Measurements from ENCODE around the gene NCBP3.
"Not testable (repeated sequence)": the region's sequence is repeated elsewhere in the genome, so short reads cannot be mapped to it uniquely, and the experiment has no call there.

The NCBP3 gene

GRCh38 chr17:3796110-3796821 is 49.8 kb downstream of the NCBP3 start:
- peak overlapping the region; percentile 74 to 75 for H3K4me3 Mint-ChIP-seq
- peak overlapping the region; percentile 40 to 45 for H3K27ac Mint-ChIP-seq
- DNase-seq (peak; percentile 87 to 95), ATAC-seq (peak; percentile 93)
- peaks cover 23% of the 10 kb centered on the region for H3K27me3 Mint-ChIP-seq
- H3K4me1 Mint-ChIP-seq, result peaks cover 81% of the 10 kb centered on the region
- H3K9me3 Mint-ChIP-seq, result no peaks in the 10 kb centered on the region

GRCh38 chr17:3795390-3796102 is 50.5 kb downstream of the NCBP3 start:
- ATAC-seq, result peak; percentile 3
- DNase-seq, result no peak
- Mint-ChIP-seq H3K27me3 (peaks cover 23% of the 10 kb centered on the region), H3K4me1 (peaks cover 81% of the 10 kb centered on the region), H3K4me3 (peak overlapping the region; percentile 69 to 85), H3K27ac (peak overlapping the region in 1 of 2 donors; percentile 89), H3K9me3 (no peaks in the 10 kb centered on the region)

DNA sequence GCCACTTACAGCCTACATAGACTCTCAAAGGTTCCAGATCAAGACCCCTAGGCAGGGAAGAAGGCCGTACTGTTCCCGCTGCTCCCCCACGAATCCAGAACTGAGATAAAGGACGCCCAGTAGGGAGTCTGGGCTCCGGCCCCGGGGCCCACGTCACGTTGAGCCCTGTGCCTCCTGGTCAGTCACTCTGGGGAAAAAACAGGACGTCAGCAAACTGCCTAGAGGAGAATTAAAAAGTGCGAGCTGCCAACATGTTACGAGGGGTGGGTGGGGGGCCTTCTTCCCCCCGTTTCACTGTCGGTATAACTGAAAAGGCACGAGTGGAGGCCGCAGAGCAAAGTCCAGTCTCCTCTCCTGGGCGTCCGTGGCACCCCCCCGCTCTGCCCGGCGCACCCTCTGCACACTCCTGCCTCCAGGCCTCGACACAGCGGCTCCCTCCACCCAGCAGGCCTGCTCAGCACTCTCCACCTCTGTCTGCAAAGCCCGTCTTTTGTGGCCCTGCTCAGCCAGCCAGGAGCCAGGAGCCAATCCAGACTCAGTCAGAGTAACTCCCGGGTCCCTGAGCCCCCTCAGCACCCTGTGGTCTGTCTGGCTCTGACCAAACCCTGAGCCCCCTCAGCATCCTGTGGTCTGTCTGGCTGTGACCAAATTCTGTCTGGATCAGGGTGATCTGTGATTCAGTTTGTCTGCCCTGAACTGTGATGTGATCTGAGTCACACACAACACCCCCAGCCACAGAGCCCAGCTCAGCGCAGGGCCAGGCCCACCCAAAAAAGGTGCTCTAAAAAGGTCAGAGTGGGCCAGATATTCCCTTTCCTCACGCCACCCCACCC is 51.3 kb downstream of the NCBP3 start:
- H3K9me3 Mint-ChIP-seq, result no peaks in the 10 kb centered on the region

GRCh38 chr17:3794152-3794551 is 51.9 kb downstream of the NCBP3 start:
- not testable (repeated sequence) for H3K4me3 Mint-ChIP-seq, DNase-seq, H3K27ac Mint-ChIP-seq, ATAC-seq, H3K9me3 Mint-ChIP-seq
- Mint-ChIP-seq H3K4me1 (peaks cover 86% of the 10 kb centered on the region), H3K27me3 (peaks cover 23% of the 10 kb centered on the region)

More for the DNA sequence above, 51.3 kb downstream of the NCBP3 start:
- peak overlapping the region; percentile 69 to 85 for H3K4me3 Mint-ChIP-seq
- ATAC-seq (peak; percentile 62), DNase-seq (peak; percentile 66 to 70)
- peaks cover 85% of the 10 kb centered on the region for H3K4me1 Mint-ChIP-seq
- peak overlapping the region in 1 of 2 donors; percentile 89 for H3K27ac Mint-ChIP-seq
- peaks cover 23% of the 10 kb centered on the region for H3K27me3 Mint-ChIP-seq

DNA sequence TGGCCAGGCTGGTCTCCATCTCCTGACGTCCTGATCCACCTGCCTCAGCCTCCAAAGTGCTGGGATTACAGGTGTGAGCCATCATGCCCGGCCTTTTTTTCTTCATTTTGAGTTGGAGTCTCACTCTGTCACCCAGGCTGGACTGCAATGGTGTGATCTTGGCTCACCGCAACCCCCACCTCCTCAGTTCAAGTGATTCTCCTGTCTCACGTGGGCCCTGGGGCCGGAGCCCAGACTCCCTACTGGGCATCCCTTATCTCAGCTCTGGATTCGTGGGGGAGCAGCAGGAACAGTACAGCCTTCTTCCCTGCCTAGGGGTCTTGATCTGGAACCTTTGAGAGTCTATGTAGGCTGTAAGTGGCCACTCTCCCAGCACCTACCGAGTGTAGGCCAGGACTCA is 52.8 kb downstream of the NCBP3 start:
- not testable (repeated sequence) for ATAC-seq, H3K4me3 Mint-ChIP-seq, H3K9me3 Mint-ChIP-seq, DNase-seq, H3K27ac Mint-ChIP-seq
- H3K27me3 Mint-ChIP-seq, result peaks cover 18% of the 10 kb centered on the region
- peaks cover 80% of the 10 kb centered on the region for H3K4me1 Mint-ChIP-seq

DNA sequence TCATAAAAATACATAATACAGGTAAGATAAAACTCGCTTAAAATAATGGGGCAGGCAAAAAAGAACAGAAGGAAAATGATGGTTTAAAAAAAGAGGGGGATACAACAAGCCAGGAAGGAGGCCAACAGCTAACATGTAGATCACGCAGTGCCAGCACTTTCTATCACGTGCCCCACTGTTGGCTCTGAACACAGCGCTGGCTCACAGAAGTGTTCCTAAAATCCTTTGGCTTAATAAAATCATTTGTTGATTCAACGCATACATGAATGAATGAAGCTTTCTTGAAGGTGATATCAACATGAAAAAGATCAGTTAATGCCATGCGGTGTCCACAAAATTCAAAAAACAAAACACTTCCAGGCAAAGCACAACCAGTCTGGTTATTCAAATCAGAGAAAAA is 53.6 kb downstream of the NCBP3 start:
- Mint-ChIP-seq H3K9me3 (no peaks in the 10 kb centered on the region), H3K27ac (no peak overlapping the region), H3K4me3 (no peak overlapping the region), H3K4me1 (peaks cover 80% of the 10 kb centered on the region), H3K27me3 (peaks cover 10% of the 10 kb centered on the region)
- DNase-seq (no peak), ATAC-seq (no peak)

GRCh38 chr17:3788200-3788599 is 57.8 kb downstream of the NCBP3 start:
- peak in 1 of 2 donors; percentile 47 for DNase-seq
- peak; percentile 75 for ATAC-seq
- Mint-ChIP-seq H3K27ac (peak overlapping the region in 1 of 2 donors; percentile 77), H3K9me3 (no peaks in the 10 kb centered on the region), H3K4me3 (no peak overlapping the region), H3K27me3 (peaks cover 3% of the 10 kb centered on the region), H3K4me1 (peaks cover 54% of the 10 kb centered on the region)

DNA sequence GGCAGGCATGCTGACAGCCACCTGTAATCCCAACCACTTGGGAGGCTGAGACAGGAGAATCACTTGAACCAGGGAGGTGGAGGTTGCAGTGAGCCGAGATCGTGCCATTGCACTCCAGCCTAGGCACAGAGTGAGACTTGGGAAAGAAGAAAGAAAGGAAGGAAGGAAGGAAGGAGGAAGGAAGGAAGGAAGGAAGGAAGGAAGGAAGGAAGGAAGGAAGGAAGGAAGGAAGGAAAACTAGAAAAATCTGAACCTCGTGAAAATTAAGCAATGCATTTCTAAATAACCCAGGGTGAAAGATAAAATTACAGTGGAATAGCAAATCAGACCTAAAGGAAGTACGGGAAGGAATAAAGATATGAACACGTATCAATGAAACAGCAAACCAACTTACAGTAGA is 60.7 kb downstream of the NCBP3 start:
- H3K4me3 Mint-ChIP-seq, ATAC-seq, DNase-seq, H3K27me3 Mint-ChIP-seq, H3K9me3 Mint-ChIP-seq: not testable (repeated sequence)
- Mint-ChIP-seq H3K4me1 (peaks cover 34% of the 10 kb centered on the region), H3K27ac (peak overlapping the region in 1 of 2 donors; percentile 89)

GRCh38 chr17:3782751-3783150 is 63.3 kb downstream of the NCBP3 start:
- no peak overlapping the region for H3K27ac Mint-ChIP-seq
- H3K27me3 Mint-ChIP-seq, result no peaks in the 10 kb centered on the region
- H3K4me3 Mint-ChIP-seq, result no peak overlapping the region
- H3K4me1 Mint-ChIP-seq, result peaks cover 14% of the 10 kb centered on the region
- ATAC-seq (no peak), DNase-seq (no peak)
- no peaks in the 10 kb centered on the region for H3K9me3 Mint-ChIP-seq

GRCh38 chr17:3780986-3781385 is 65.1 kb downstream of the NCBP3 start:
- no peaks in the 10 kb centered on the region for H3K27me3 Mint-ChIP-seq
- no peak overlapping the region for H3K27ac Mint-ChIP-seq
- DNase-seq, result no peak
- H3K9me3 Mint-ChIP-seq, result no peaks in the 10 kb centered on the region
- no peak for ATAC-seq
- H3K4me1 Mint-ChIP-seq, result no peaks in the 10 kb centered on the region
- H3K4me3 Mint-ChIP-seq, result no peak overlapping the region

DNA sequence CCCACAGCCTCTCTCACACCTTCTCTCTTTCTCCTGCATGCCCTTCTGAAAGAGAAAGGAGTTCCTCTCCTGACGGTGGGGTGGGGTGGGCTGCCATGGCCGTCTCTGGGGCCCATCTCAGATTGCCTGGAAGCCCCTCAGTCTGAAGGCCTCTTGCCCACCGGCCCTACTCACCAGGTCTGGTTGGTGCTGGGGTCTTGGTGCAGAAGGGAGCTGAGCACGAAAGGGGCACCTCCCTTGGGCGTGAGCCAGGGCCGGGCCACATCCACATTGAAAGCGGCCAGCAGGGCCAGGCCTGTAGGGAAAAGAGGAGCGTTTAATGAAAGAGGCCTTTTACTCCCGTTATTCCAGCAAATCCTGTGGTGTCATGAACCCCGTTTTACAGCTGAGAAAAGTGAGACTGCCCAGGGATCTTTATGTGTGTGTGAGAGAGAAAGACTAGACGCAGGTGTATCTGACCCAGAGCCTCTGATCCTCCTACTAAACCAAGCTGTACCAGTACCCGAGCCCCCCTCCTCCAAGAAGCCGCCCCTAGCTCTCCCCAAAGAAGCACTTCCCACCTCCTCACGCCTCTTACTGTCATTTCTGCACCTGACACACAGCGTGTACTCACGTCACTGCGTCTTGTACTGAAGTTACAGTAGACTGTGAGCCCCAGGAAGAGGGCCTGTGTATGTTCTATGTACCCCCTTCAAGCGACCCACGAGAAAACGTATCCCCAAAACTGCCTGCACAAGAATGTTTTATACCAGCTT is 68.5 kb downstream of the NCBP3 start:
- peaks cover 10% of the 10 kb centered on the region for H3K4me1 Mint-ChIP-seq
- peak overlapping the region in 1 of 2 donors; percentile 68 for H3K27ac Mint-ChIP-seq
- ATAC-seq (no peak), DNase-seq (no peak)
- no peaks in the 10 kb centered on the region for H3K9me3 Mint-ChIP-seq
- no peak overlapping the region for H3K4me3 Mint-ChIP-seq
- no peaks in the 10 kb centered on the region for H3K27me3 Mint-ChIP-seq

- DNase-seq, result no peak
- Mint-ChIP-seq H3K4me1 (peaks cover 45% of the 10 kb centered on the region), H3K9me3 (no peaks in the 10 kb centered on the region), H3K27ac (no peak overlapping the region), H3K4me3 (no peak overlapping the region), H3K27me3 (peaks cover 6% of the 10 kb centered on the region)
- no peak for ATAC-seq
These were observed 72.1 kb downstream of the NCBP3 start for GRCh38 chr17:3773966-3774365.

- Mint-ChIP-seq H3K4me3 (no peak overlapping the region), H3K27ac (no peak overlapping the region), H3K27me3 (peaks cover 11% of the 10 kb centered on the region), H3K9me3 (no peaks in the 10 kb centered on the region), H3K4me1 (peaks cover 49% of the 10 kb centered on the region)
- ATAC-seq (no peak), DNase-seq (no peak)
These were observed 72.5 kb downstream of the NCBP3 start for GRCh38 chr17:3773511-3773910.

GRCh38 chr17:3772764-3773163 is 73.3 kb downstream of the NCBP3 start:
- no peak for ATAC-seq
- no peak for DNase-seq
- Mint-ChIP-seq H3K27me3 (peaks cover 15% of the 10 kb centered on the region), H3K4me3 (no peak overlapping the region), H3K9me3 (peaks cover 0 to under 1% of the 10 kb centered on the region in 2 donors), H3K4me1 (peaks cover 57% of the 10 kb centered on the region), H3K27ac (no peak overlapping the region)

- peak overlapping the region; percentile 2 to 55 for H3K4me3 Mint-ChIP-seq
- peak overlapping the region in 1 of 2 donors; percentile 19 for H3K27ac Mint-ChIP-seq
- ATAC-seq (peak; percentile 78), DNase-seq (peak in 1 of 2 donors; percentile 42)
- H3K27me3 Mint-ChIP-seq, result peaks cover 15% of the 10 kb centered on the region
- H3K4me1 Mint-ChIP-seq, result peaks cover 73% of the 10 kb centered on the region
- H3K9me3 Mint-ChIP-seq, result peaks cover 0 to 8% of the 10 kb centered on the region in 2 donors
These were observed 74.9 kb downstream of the NCBP3 start for GRCh38 chr17:3771140-3771539.
